ENCODE data around the gene ANO3. TPM values are rescaled to one million over a fixed set of nuclear protein-coding genes. Genes with fewer than 3 reads are reported as not detected.
A peak's percentile ranks its signal among the peaks of the same experiment; 100 is the strongest.

The ANO3 gene
- total and polyA plus RNA-seq, 2 of the 8 experiments (the other 6 are each of a cell fraction or from before 2014, with no cell fraction given) = not detected

DNA sequence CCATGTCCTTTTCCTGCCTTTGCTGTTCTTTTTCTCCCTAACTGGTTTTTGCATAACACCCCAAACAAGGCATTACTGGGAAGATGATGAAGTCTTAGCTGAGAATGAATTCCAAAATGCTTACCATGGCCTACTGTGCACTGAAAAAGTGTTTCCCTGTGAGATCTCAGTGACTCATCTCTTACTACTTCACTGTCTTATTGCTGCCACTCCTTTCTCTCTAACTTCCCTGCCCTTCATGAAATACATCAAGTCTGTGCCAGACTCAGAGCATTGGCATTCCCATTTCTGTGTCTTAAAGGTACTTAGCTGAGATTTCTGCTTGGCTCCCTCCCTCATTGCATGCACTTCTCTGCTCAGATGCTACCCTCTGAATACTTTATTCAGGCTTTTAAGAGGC is 289.2 kb downstream of the ANO3 start:
- TF ChIP-seq SP2 (IDR thresholded peaks at IDR 0.05; ENCODE audit: low read length) (no peak), SP4 (IDR thresholded peaks at IDR 0.05; ENCODE audit: low read length) (no peak), CREB1 (IDR thresholded peaks at IDR 0.05) (no peak), CHD1 (IDR thresholded peaks at IDR 0.05; ENCODE audit: low read depth, low read length) (no peak), CHD2 (IDR thresholded peaks at IDR 0.05; ENCODE audit: low read length) (no peak)
- TF ChIP-seq, protein P1, sequence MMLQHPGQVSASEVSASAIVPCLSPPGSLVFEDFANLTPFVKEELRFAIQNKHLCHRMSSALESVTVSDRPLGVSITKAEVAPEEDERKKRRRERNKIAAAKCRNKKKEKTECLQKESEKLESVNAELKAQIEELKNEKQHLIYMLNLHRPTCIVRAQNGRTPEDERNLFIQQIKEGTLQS (IDR thresholded peaks at IDR 0.05; ENCODE audit: insufficient read depth, low read depth, low read length) = no peak
- TF ChIP-seq, protein P2, sequence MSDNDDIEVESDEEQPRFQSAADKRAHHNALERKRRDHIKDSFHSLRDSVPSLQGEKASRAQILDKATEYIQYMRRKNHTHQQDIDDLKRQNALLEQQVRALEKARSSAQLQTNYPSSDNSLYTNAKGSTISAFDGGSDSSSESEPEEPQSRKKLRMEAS (IDR thresholded peaks at IDR 0.05) = no peak
- no peak for DNase-seq (ENCODE audit: low read depth in 1 of 2, low spot score in 2 of 2)
- Histone ChIP-seq H3K79me2 (ENCODE audit: control insufficient read depth in 1 of 2, insufficient read depth in 2 of 2, low read length in 2 of 2) (no peaks in the 10 kb centered on the region), H3K4me3 (ENCODE audit: extremely low read depth in 1 of 4, insufficient read depth in 2 of 4, low read depth in 3 of 4, low read length in 4 of 4) (no peak overlapping the region), H4K20me1 (replicated peaks in 1 of 2; ENCODE audit: control insufficient read depth in 1 of 2, insufficient read depth in 2 of 2, low read length in 2 of 2) (no peaks in the 10 kb centered on the region), H3K27ac (ENCODE audit: low read depth, low read length) (no peak overlapping the region), H2AFZ (ENCODE audit: low read length) (peak overlapping the region; percentile 58; the same call in 1 of the 2 replicates), H3K56ac (replicated peaks; ENCODE audit: insufficient read length, low read depth, low read length) (no peak overlapping the region), H3K79me1 (ENCODE audit: low read depth, low read length) (no peaks in the 10 kb centered on the region), H2BK20ac (ENCODE audit: low read length) (no peak overlapping the region), H3K9me3 (ENCODE audit: insufficient read depth in 2 of 2, low read depth in 1 of 2, low read length in 1 of 2) (no peaks in the 10 kb centered on the region), H3K9ac (replicated peaks in 1 of 4; ENCODE audit: extremely low read depth in 1 of 4, low read depth in 3 of 4, low read length in 3 of 4) (no peak overlapping the region), H2BK12ac (ENCODE audit: low read depth, low read length) (no peak overlapping the region), H3K18ac (ENCODE audit: extremely low read depth, low read length) (no peak overlapping the region), H3K4ac (replicated peaks; ENCODE audit: insufficient read length, low read depth, low read length) (no peak overlapping the region), H4K5ac (ENCODE audit: insufficient read length, low read depth, low read length) (no peak overlapping the region), H4K91ac (replicated peaks; ENCODE audit: insufficient read length, low read length) (no peak overlapping the region), H3K23me2 (ENCODE audit: low read depth, low read length) (no peaks in the 10 kb centered on the region; the same call in 1 of the 2 replicates), H2BK5ac (ENCODE audit: low read depth, low read length) (no peak overlapping the region), H3K27me3 (replicated peaks in 1 of 4; ENCODE audit: control insufficient read depth in 3 of 4, extremely low read depth in 1 of 4, insufficient read depth in 3 of 4, low read length in 3 of 4) (no peaks in the 10 kb centered on the region), H2BK120ac (replicated peaks; ENCODE audit: low read depth, low read length) (no peak overlapping the region), H2BK15ac (ENCODE audit: low read length) (no peak overlapping the region), H3K23ac (ENCODE audit: insufficient read length) (no peak overlapping the region), H3K4me1 (replicated peaks in 1 of 4; ENCODE audit: control insufficient read depth in 3 of 4, insufficient read depth in 4 of 4, low read length in 3 of 4) (no peaks in the 10 kb centered on the region), H2AK5ac (ENCODE audit: low read depth, low read length) (no peak overlapping the region), H3K4me2 (ENCODE audit: insufficient read depth in 1 of 2, low read depth in 2 of 2, low read length in 2 of 2) (no peak overlapping the region), H3K14ac (ENCODE audit: insufficient read length) (no peak overlapping the region), H4K8ac (ENCODE audit: extremely low read depth, insufficient read depth, low read length) (no peak overlapping the region), H3K36me3 (ENCODE audit: control insufficient read depth in 2 of 4, insufficient read depth in 4 of 4, low read length in 3 of 4) (no peaks in the 10 kb centered on the region)
- ChIA-PET CTCF (ENCODE audit: partially characterized antibody) (no interaction called here), POLR2A (ENCODE audit: partially characterized antibody) (no interaction called here)
- FAIRE-seq = no peak
